Measurements from ENCODE around the gene CRBN.

CRBN gene

DNA sequence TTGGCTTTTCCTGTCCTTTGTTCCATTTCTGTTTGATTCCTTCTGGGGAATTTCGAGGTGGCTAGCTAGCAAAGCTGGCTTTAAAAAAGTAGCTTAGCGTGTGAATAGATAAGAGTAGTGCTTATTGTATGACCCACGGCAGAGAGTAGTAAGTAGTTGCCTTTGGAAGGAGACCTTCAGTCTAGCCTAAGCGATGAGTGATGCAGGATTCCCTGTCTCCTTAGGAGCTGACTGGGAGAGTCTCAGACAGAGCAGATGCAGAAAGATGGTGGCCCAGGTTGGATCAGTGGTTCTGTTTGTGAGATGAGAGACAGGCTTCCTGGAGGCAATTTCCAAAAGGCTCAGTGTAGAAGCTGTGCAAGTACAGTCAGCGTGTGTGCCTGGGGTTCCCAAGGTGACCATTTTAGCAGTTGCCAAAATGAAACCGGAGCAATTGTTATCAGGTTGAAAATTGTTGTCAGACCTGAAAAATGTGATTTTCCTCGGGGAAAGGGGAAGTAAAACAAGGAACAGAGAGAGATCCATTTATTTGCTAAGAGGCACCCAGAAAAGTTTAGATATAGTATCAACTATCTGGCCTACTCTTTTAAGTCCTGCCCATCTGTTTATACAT lies 68.6 kb downstream of the CRBN start:
- no peak for DNase-seq
- TF ChIP-seq, protein P1, sequence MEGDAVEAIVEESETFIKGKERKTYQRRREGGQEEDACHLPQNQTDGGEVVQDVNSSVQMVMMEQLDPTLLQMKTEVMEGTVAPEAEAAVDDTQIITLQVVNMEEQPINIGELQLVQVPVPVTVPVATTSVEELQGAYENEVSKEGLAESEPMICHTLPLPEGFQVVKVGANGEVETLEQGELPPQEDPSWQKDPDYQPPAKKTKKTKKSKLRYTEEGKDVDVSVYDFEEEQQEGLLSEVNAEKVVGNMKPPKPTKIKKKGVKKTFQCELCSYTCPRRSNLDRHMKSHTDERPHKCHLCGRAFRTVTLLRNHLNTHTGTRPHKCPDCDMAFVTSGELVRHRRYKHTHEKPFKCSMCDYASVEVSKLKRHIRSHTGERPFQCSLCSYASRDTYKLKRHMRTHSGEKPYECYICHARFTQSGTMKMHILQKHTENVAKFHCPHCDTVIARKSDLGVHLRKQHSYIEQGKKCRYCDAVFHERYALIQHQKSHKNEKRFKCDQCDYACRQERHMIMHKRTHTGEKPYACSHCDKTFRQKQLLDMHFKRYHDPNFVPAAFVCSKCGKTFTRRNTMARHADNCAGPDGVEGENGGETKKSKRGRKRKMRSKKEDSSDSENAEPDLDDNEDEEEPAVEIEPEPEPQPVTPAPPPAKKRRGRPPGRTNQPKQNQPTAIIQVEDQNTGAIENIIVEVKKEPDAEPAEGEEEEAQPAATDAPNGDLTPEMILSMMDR (IDR thresholded peaks at IDR 0.05; ENCODE audit: low read depth, low read length): no peak
- no peaks in the 10 kb centered on the region for H3K27me3 ChIP-seq

DNA sequence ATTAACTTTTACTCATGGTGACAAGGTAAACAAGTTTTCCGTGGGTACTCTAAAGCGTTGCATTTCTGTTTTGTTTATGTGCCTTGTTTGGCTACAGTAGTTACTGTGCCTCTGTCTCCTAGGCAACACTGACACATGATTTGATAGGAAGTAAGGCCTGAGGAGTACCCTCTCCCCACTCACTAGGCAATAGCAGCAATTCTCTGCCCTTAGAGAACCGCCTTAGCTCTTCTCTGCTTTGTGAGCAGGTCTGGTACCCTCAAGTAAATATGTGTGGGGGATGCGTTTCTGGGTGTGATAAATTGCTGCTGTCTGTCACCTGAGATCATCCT lies 69.2 kb downstream of the CRBN start, which contains the start of gene IL5RA:
Gene IL5RA (minus strand): TSS at position 76 of the 332 bp plus-strand sequence. CDS start 5,390 bp downstream, outside the sequence.
- peak within 1 kb of the TSS; percentile 46 for H3K4me3 ChIP-seq (ENCODE audit: low read depth, low read length)
- no peaks in the 10 kb centered on the region for H3K27me3 ChIP-seq
- no peaks in the 10 kb centered on the region for H3K36me3 ChIP-seq
- H3K4me1 ChIP-seq: no peaks in the 10 kb centered on the region
- TF ChIP-seq, protein P1 (IDR thresholded peaks at IDR 0.05; ENCODE audit: low read depth, low read length): no peak
- no peaks in the 10 kb centered on the region for H3K9me3 ChIP-seq
- DNase-seq: no peak

More for the DNA sequence above, 68.6 kb downstream of the CRBN start:
- H3K36me3 ChIP-seq: no peaks in the 10 kb centered on the region
- H3K9me3 ChIP-seq: no peaks in the 10 kb centered on the region
- H3K4me1 ChIP-seq: no peaks in the 10 kb centered on the region
- H3K4me3 ChIP-seq (ENCODE audit: low read depth, low read length): no peak overlapping the region

GRCh38 chr3:3109407-3110298 lies 69.8 kb downstream of the CRBN start:
- H3K9me3 ChIP-seq: no peaks in the 10 kb centered on the region
- H3K27me3 ChIP-seq: no peaks in the 10 kb centered on the region
- DNase-seq: no peak
- TF ChIP-seq, protein P1 (IDR thresholded peaks at IDR 0.05; ENCODE audit: low read depth, low read length): no peak
- H3K4me1 ChIP-seq: no peaks in the 10 kb centered on the region
- H3K4me3 ChIP-seq (ENCODE audit: low read depth, low read length): peak overlapping the region; percentile 46
- no peaks in the 10 kb centered on the region for H3K36me3 ChIP-seq

GRCh38 chr3:3107858-3108257 lies 71.6 kb downstream of the CRBN start:
- no peak for DNase-seq
- TF ChIP-seq, protein P1 (IDR thresholded peaks at IDR 0.05; ENCODE audit: low read depth, low read length): no peak
- no peaks in the 10 kb centered on the region for H3K4me1 ChIP-seq
- H3K9me3 ChIP-seq: no peaks in the 10 kb centered on the region
- H3K27me3 ChIP-seq: no peaks in the 10 kb centered on the region
- H3K4me3 ChIP-seq (ENCODE audit: low read depth, low read length): no peak overlapping the region
- H3K36me3 ChIP-seq: no peaks in the 10 kb centered on the region

DNA sequence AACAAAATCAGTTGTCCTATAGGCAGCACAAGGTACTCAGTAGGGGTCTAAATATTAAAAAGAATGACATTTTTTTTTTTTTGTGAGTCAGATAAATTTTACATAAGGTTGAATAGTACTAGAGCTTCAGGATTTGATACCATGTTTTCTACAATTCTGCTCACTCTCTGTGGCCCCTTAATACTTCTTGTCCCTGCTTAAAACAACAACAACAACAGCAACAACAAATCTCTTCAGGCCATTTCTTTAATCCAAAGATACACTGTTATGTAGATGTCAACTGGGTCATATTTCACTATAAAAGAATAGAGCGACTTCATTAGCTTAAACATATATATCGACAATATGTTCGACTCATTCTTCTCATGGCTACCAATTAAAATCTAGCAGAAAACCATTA lies 72.3 kb downstream of the CRBN start:
- Histone ChIP-seq H3K27me3 (no peaks in the 10 kb centered on the region), H3K4me3 (ENCODE audit: low read depth, low read length) (no peak overlapping the region), H3K36me3 (no peaks in the 10 kb centered on the region), H3K9me3 (no peaks in the 10 kb centered on the region), H3K4me1 (no peaks in the 10 kb centered on the region)
- DNase-seq: no peak
- TF ChIP-seq, protein P1 (IDR thresholded peaks at IDR 0.05; ENCODE audit: low read depth, low read length): no peak

GRCh38 chr3:3105815-3106214 lies 73.7 kb downstream of the CRBN start:
- no peak overlapping the region for H3K4me3 ChIP-seq (ENCODE audit: low read depth, low read length)
- TF ChIP-seq, protein P1 (IDR thresholded peaks at IDR 0.05; ENCODE audit: low read depth, low read length): no peak
- no peaks in the 10 kb centered on the region for H3K9me3 ChIP-seq
- no peaks in the 10 kb centered on the region for H3K4me1 ChIP-seq
- no peaks in the 10 kb centered on the region for H3K27me3 ChIP-seq
- no peak for DNase-seq
- no peaks in the 10 kb centered on the region for H3K36me3 ChIP-seq
